IMR-90 (cell line): Measurements from ENCODE around the gene FRYL. TPM values are rescaled to one million over a fixed set of nuclear protein-coding genes. Genes with fewer than 3 reads are reported as not detected.

ENCODE experiments used
- ATAC-seq: fragments of 200-7000 bp; cut with Tn5 transposase; 2 replicates; pipeline ENCODE4 v1.9.1; 2020; ENCODE audit warnings: low read depth, mild to moderate bottlenecking, moderate library complexity
- Bru-seq: library from RNA; stranded (reverse); fragments of 400-500 nt; gene quantifications from one replicate; lab custom pipeline; 2021; lab: Mats Ljungman, UMichigan
- BruChase-seq, 2 experiments: library from RNA; stranded (reverse); fragments of 400-500 nt; gene quantifications; one replicate each; lab custom pipeline; 2021; lab: Mats Ljungman, UMichigan
- BruUV-seq: library from RNA; stranded (reverse); fragments of 400-500 nt; replicated peaks from 2 replicates; lab custom pipeline; 2021; lab: Mats Ljungman, UMichigan
- CTCF ChIA-PET: fragments of 300-600 bp; formaldehyde crosslinking; extraction: SDS; loops from one replicate; lab custom pipeline; 2021; ENCODE audit warnings: antibody characterized with exemption; lab: Yijun Ruan, JAX
- POLR2A ChIA-PET: fragments of 300-600 bp; sonication (Branson Sonifier 250); formaldehyde crosslinking; loops from one replicate; lab custom pipeline; 2022; ENCODE audit warnings: antibody characterized with exemption; ENCODE audit not compliant: unreplicated experiment; lab: Charles Lee
- DNase-seq: peaks from one replicate; pipeline ENCODE4 v3.0.0; 2013
- H2AFZ ChIP-seq: replicated peaks from 2 replicates; pipeline ENCODE3; 2013; ENCODE audit warnings: low read length, mild to moderate bottlenecking; ENCODE audit not compliant: poor library complexity
- H2AK5ac ChIP-seq: 2 replicates; pipeline ENCODE4 v1.6.1; 2013; ENCODE audit warnings: low read depth, low read length, inconsistent platforms
- H2AK9ac ChIP-seq: replicated peaks from 2 replicates; pipeline ENCODE3; 2013; ENCODE audit warnings: mild to moderate bottlenecking, low read depth, low read length, moderate library complexity; ENCODE audit not compliant: poor library complexity
- H2BK120ac ChIP-seq: 2 replicates; pipeline ENCODE4 v1.6.1; 2013; ENCODE audit warnings: low read depth, low read length, inconsistent platforms
- H2BK15ac ChIP-seq: 3 replicates; pipeline ENCODE4 v1.6.1; 2013; ENCODE audit warnings: low read depth, low read length, inconsistent platforms
- H2BK20ac ChIP-seq: 2 replicates; pipeline ENCODE4 v1.6.1; 2013; ENCODE audit warnings: low read depth, mild to moderate bottlenecking, inconsistent platforms, low read length, moderate library complexity
- H2BK5ac ChIP-seq: 2 replicates; pipeline ENCODE4 v1.6.1; 2013; ENCODE audit warnings: mild to moderate bottlenecking, low read depth, low read length, inconsistent platforms; ENCODE audit not compliant: poor library complexity, severe bottlenecking
- H3K14ac ChIP-seq: replicated peaks from 2 replicates; pipeline ENCODE4 v1.6.1; 2013; ENCODE audit warnings: low read depth, low read length, inconsistent platforms
- H3K18ac ChIP-seq: 2 replicates; pipeline ENCODE4 v1.6.1; 2013; ENCODE audit warnings: low read depth, low read length, control low read depth
- H3K23ac ChIP-seq: 2 replicates; pipeline ENCODE4 v1.6.1; 2013; ENCODE audit warnings: low read depth, low read length, inconsistent platforms
- H3K27ac ChIP-seq: 2 replicates; pipeline ENCODE4 v1.5.1; 2013; ENCODE audit warnings: mild to moderate bottlenecking, control low read depth, low read length; ENCODE audit not compliant: insufficient read depth
- H3K27me3 ChIP-seq: 2 replicates; pipeline ENCODE4 v1.6.1; 2013; ENCODE audit warnings: low read length; ENCODE audit not compliant: control insufficient read depth, insufficient read depth
- H3K36me3 ChIP-seq: 2 replicates; pipeline ENCODE4 v1.6.1; 2013; ENCODE audit warnings: low read length, mixed read lengths; ENCODE audit not compliant: control insufficient read depth, insufficient read depth
- H3K4ac ChIP-seq: 2 replicates; pipeline ENCODE4 v1.6.1; 2013; ENCODE audit warnings: low read depth, low read length, inconsistent platforms
- H3K4me1 ChIP-seq: 2 replicates; pipeline ENCODE4 v1.6.1; 2013; ENCODE audit warnings: low read length, mixed read lengths; ENCODE audit not compliant: control insufficient read depth, insufficient read depth
- H3K4me2 ChIP-seq: 2 replicates; pipeline ENCODE4 v1.6.1; 2013; ENCODE audit warnings: low read depth, mild to moderate bottlenecking, control low read depth, low read length, moderate library complexity
- H3K4me3 ChIP-seq: 2 replicates; pipeline ENCODE4 v1.5.1; 2013; ENCODE audit warnings: low read depth, mild to moderate bottlenecking, control low read depth, low read length, moderate library complexity; ENCODE audit not compliant: insufficient read depth
- H3K56ac ChIP-seq: 2 replicates; pipeline ENCODE4 v1.6.1; 2013; ENCODE audit warnings: low read length, inconsistent platforms; ENCODE audit not compliant: insufficient read depth; ENCODE audit errors: extremely low read depth
- H3K79me1 ChIP-seq, 2 experiments: 2 replicates each; pipeline ENCODE4 v1.6.1; 2013; ENCODE audit warnings: low read length in 2 of 2, inconsistent platforms in 1 of 2, low read depth in 1 of 2
- H3K9ac ChIP-seq: 2 replicates; pipeline ENCODE4 v1.6.1; 2013; ENCODE audit warnings: low read depth, low read length, control low read depth
- H3K9me1 ChIP-seq: 2 replicates; pipeline ENCODE4 v1.6.1; 2013; ENCODE audit warnings: low read length, inconsistent platforms; ENCODE audit not compliant: insufficient read depth
- H3K9me3 ChIP-seq: 2 replicates; pipeline ENCODE4 v1.6.1; 2013; ENCODE audit warnings: low read length; ENCODE audit not compliant: control insufficient read depth, insufficient read depth
- H4K20me1 ChIP-seq: 2 replicates; pipeline ENCODE4 v1.6.1; 2013; ENCODE audit warnings: low read length, inconsistent platforms; ENCODE audit not compliant: insufficient read depth
- H4K5ac ChIP-seq: 2 replicates; pipeline ENCODE4 v1.6.1; 2013; ENCODE audit warnings: mild to moderate bottlenecking, low read depth, low read length, control low read depth
- H4K8ac ChIP-seq, 2 experiments: 2 replicates each; pipeline ENCODE4 v1.6.1; 2013; ENCODE audit warnings: low read depth in 2 of 2, low read length in 2 of 2, control low read depth in 1 of 2, inconsistent platforms in 1 of 2
- H4K91ac ChIP-seq: 2 replicates; pipeline ENCODE4 v1.6.1; 2013; ENCODE audit warnings: low read depth, low read length, inconsistent platforms; ENCODE audit not compliant: insufficient read depth
- CEBPB ChIP-seq: IDR thresholded peaks from 2 replicates; pipeline ENCODE4 v1.6.1; 2012; ENCODE audit warnings: low read depth, low read length, improper control_type of control experiment
- CHD1 ChIP-seq: IDR thresholded peaks from 2 replicates; pipeline ENCODE4 v1.6.1; 2012; ENCODE audit warnings: low read depth, low read length, improper control_type of control experiment
- CTCF ChIP-seq: conservative IDR thresholded peaks from 2 replicates; pipeline ENCODE4 v1.5.1; 2012; ENCODE audit warnings: mild to moderate bottlenecking, low read depth, low read length, improper control_type of control experiment
- ELK1 ChIP-seq: fragments of 150-350 bp; IDR thresholded peaks from 2 replicates; pipeline ENCODE4 v1.6.1; 2016; ENCODE audit warnings: low read depth, mild to moderate bottlenecking, low read length, moderate library complexity, borderline replicate concordance
- MAFK ChIP-seq: IDR thresholded peaks from 2 replicates; pipeline ENCODE4 v1.6.1; 2012; ENCODE audit warnings: low read depth, low read length, improper control_type of control experiment
- MAZ ChIP-seq: IDR thresholded peaks from 2 replicates; pipeline ENCODE4 v1.6.1; 2012; ENCODE audit warnings: low read depth, mild to moderate bottlenecking, low read length, improper control_type of control experiment, moderate library complexity, borderline replicate concordance
- MXI1 ChIP-seq: IDR thresholded peaks from 2 replicates; pipeline ENCODE4 v1.6.1; 2012; ENCODE audit warnings: low read depth, mild to moderate bottlenecking, low read length, moderate library complexity, borderline replicate concordance
- NFE2L2 ChIP-seq: fragments of 150-350 bp; IDR thresholded peaks from 2 replicates; pipeline ENCODE4 v1.6.1; 2016; ENCODE audit warnings: low read depth, mild to moderate bottlenecking, low read length
- USF2 ChIP-seq: fragments of 150-350 bp; IDR thresholded peaks from 2 replicates; pipeline ENCODE4 v1.6.1; 2017; ENCODE audit warnings: mild to moderate bottlenecking, antibody characterized with exemption, low read length, low read depth
- WGBS, 2 experiments: methylation state at CpG; one replicate each; pipeline versions ENCODE4 v1.1.5 to v1.1.7; 2013; ENCODE audit warnings: missing lambda C conversion rate in 2 of 2; ENCODE audit not compliant: insufficient read length in 1 of 2; ENCODE audit errors: extremely low coverage in 2 of 2; 5-methylcytosine and 5-hydroxymethylcytosine counted together
- dilution Hi-C: fragments of 300-500 bp; cut with HindIII; formaldehyde crosslinking; loops from one replicate; pipeline ENCODE4 v1.14.3; 2018; ENCODE audit warnings: low sequenced_read_pairs; ENCODE audit not compliant: unreplicated experiment
- in situ Hi-C: fragments of 300-500 bp; cut with MboI; formaldehyde crosslinking; loops from 3 replicates; pipeline ENCODE4 v1.14.3; 2019; ENCODE audit warnings: low sequenced_read_pairs, inconsistent platforms, mixed read lengths
- intact Hi-C: fragments of 100-400 bp; cut with micrococcal nuclease; formaldehyde crosslinking; loops from 2 replicates; pipeline ENCODE4 v1.10.0; 2022
- long read RNA-seq: library from polyadenylated mRNA; unstranded; transcript quantifications from one replicate; pipeline ENCODE4 v2.0.0, GENCODE V29; 2021; ENCODE audit not compliant: unreplicated experiment
- polyA plus RNA-seq, 3 experiments: library from polyadenylated mRNA; depleted of rRNA; stranded (reverse); fragments of >200 nt; gene quantifications; 2 replicates each; pipeline ENCODE4 v1.2.3, GENCODE V29; 2012; ENCODE audit warnings: low replicate concordance in 1 of 3
- total RNA-seq: library from RNA; depleted of rRNA; stranded (reverse); fragments of >200 nt; gene quantifications from 2 replicates; pipeline ENCODE4 v1.2.3, GENCODE V29; 2012; rRNA removed

FRYL gene
- 77.4 and 82.2 TPM in 2 replicates for total RNA-seq
- 7.7 and 9.9 TPM in 2 replicates for polyA plus RNA-seq (2012; rRNA removed)
- 2.1 TPM in 2 replicates for polyA plus RNA-seq (2012; cell fraction: cytosol; rRNA removed)
- polyA plus RNA-seq (2012; cell fraction: nucleus; rRNA removed; ENCODE audit: low replicate concordance): 4.4 and 32.2 TPM in 2 replicates
- Bru-seq, nascent RNA: percentile 81 among the genes with signal in this experiment
- BruChase-seq, experiment 1, labeled RNA remaining after a 6-hour chase: percentile 71 among the genes with signal in this experiment
- BruChase-seq, experiment 2, labeled RNA remaining after a 2-hour chase: percentile 76 among the genes with signal in this experiment
- long read RNA-seq, partial matches to known transcripts: 4 of 7 reads
- long read RNA-seq, other reads (novel, unspliced or antisense): 3 of 7 reads

- Histone ChIP-seq H4K8ac (peak within 1 kb of the TSS; percentile 71 to 86), H3K9me1 (no peaks in the 10 kb centered on the region), H3K9me3 (no peaks in the 10 kb centered on the region), H3K14ac (peak within 1 kb of the TSS; percentile 86), H2BK5ac (peak within 1 kb of the TSS; percentile 78), H3K56ac (peak within 1 kb of the TSS; percentile 80), H3K9ac (peak within 1 kb of the TSS; percentile 75), H3K23ac (peak within 1 kb of the TSS; percentile 84), H2AFZ (peak within 1 kb of the TSS; percentile 94), H2AK5ac (no peak within 1 kb of the TSS), H3K4me3 (peak within 1 kb of the TSS; percentile 69), H3K4me1 (peaks cover 6% of the 10 kb centered on the region), H2AK9ac (peak within 1 kb of the TSS; percentile 89), H4K20me1 (peaks cover 23% of the 10 kb centered on the region), H3K27ac (peak within 1 kb of the TSS; percentile 85), H2BK20ac (no peak within 1 kb of the TSS), H3K36me3 (no peaks in the 10 kb centered on the region), H3K27me3 (no peaks in the 10 kb centered on the region), H2BK120ac (peak within 1 kb of the TSS; percentile 68), H3K4ac (peak within 1 kb of the TSS; percentile 74), H3K18ac (peak within 1 kb of the TSS; percentile 21), H2BK15ac (no peak within 1 kb of the TSS; the same call in 2 of the 3 replicates), H4K5ac (peak within 1 kb of the TSS; percentile 43), H3K4me2 (peak within 1 kb of the TSS; percentile 100), H3K79me1 (peaks cover 2 to 17% of the 10 kb centered on the region in 2 experiments; a peak in 2 of 4 replicates), H4K91ac (peak within 1 kb of the TSS; percentile 23; the same call in 1 of the 2 replicates)
- BruUV-seq: no TSS peak
- ChIA-PET POLR2A (interaction anchor here (0.6 kb wide), 2 partner anchors 126 to 132 kb away, joined by 3 to 5 read pairs; no protein-coding TSS in a partner anchor), CTCF (interaction anchor here (1.0 kb wide), 1 partner anchor 10 kb away, joined by 3 read pairs; no protein-coding TSS in a partner anchor)
- dilution Hi-C loops: no loop called here
- ATAC-seq: peak; percentile 94
- 1% methylated on average over 28 of the region's 51 CpGs; no CpG with 5 or more reads in 1 of the 2 experiments for WGBS, 2 experiments
- in situ Hi-C loops: loop anchor here (5.0 kb wide), 1 partner anchor 47 kb away; no protein-coding TSS in a partner anchor
- intact Hi-C loops: loop anchor here (1.0 to 5.0 kb wide), 8 partner anchors 33 to 202 kb away; partner anchors contain the start of gene OCIAD1
- peak; percentile 99 for DNase-seq
- no peak for TF ChIP-seq USF2
- TF ChIP-seq CTCF: no peak
- no peak for TF ChIP-seq NFE2L2
- TF ChIP-seq CHD1: 0 out of 2 replicates have a peak, but pooled peaks have one; percentile 54
- peak; percentile 76 for TF ChIP-seq CEBPB
- TF ChIP-seq MAFK: no peak
- no peak for TF ChIP-seq MXI1
- peak; percentile 41; the same call in 1 of the 2 replicates for TF ChIP-seq MAZ
- TF ChIP-seq ELK1: no peak
Observed at GRCh38 chr4:48779998-48780864, at the start of gene FRYL. FRYL (minus strand) TSS chr4:48780279; CDS start chr4:48634410, 145,869 bp downstream.
